Spleen (tissue), 7 donors: ENCODE measurements around the gene ADCY1.

Source experiments
- POLR2AphosphoS5 ChIP-seq, 3 donors: sonication (generic); formaldehyde crosslinking; IDR thresholded peaks; one replicate each; pipeline ENCODE4 v1.5.1; 2017; ENCODE audit warnings: antibody characterized with exemption in 3 of 3
- TF ChIP-seq, protein P1 (sequence below), 11 experiments: fragments of 200-600 bp in 7 of 11; fragments of 450-650 bp in 4 of 11; sonication (generic) in 4 of 11; IDR thresholded peaks in 8 of 11; conservative IDR thresholded peaks in 3 of 11; 1 replicate in 7 of 11; 2 replicates in 4 of 11; pipeline versions ENCODE4 v1.4.0 to v1.8.0; 2016 to 2021; ENCODE audit warnings: antibody characterized with exemption in 11 of 11, inconsistent platforms in 4 of 11, mild to moderate bottlenecking in 1 of 11
- donor health status: DM: no; HTN: no; CAD: no; lungs with moderate emphysema.
- donor health status: DM: no; HTN: no; CAD: no.
- donor health status: DM: no; HTN: no; CAD: no.

DNA sequence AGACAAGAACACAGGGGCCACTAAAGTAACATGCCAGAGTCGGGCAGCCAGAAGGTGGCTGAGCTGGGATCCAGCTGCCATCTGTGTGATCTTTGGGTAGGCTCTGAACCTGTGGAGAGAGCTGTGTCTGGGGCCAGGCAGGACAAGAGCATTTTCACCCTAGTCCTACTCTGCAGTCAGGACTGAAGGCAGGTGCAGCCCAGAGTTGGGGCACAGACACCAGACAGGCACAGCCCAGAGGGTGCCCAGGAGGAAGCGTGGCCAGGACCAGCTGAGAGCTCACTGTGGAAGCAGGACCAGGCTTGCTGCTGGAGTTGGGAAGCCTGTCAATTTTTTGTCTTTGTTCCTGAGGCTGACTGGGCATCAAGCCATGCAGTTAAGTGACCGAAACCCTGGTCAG lies 113.6 kb downstream of the ADCY1 start:
- TF ChIP-seq POLR2AphosphoS5 (IDR thresholded peaks at IDR 0.05): no peak
- TF ChIP-seq, protein P1, sequence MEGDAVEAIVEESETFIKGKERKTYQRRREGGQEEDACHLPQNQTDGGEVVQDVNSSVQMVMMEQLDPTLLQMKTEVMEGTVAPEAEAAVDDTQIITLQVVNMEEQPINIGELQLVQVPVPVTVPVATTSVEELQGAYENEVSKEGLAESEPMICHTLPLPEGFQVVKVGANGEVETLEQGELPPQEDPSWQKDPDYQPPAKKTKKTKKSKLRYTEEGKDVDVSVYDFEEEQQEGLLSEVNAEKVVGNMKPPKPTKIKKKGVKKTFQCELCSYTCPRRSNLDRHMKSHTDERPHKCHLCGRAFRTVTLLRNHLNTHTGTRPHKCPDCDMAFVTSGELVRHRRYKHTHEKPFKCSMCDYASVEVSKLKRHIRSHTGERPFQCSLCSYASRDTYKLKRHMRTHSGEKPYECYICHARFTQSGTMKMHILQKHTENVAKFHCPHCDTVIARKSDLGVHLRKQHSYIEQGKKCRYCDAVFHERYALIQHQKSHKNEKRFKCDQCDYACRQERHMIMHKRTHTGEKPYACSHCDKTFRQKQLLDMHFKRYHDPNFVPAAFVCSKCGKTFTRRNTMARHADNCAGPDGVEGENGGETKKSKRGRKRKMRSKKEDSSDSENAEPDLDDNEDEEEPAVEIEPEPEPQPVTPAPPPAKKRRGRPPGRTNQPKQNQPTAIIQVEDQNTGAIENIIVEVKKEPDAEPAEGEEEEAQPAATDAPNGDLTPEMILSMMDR (IDR thresholded peaks at IDR 0.05 in 8 of 11, conservative IDR thresholded peaks at IDR 0.05 in 3 of 11): no peak
